HG02943 (cell line): Measurements from ENCODE around the gene MAP2K3.

Source experiments
- ATAC-seq: cut with Tn5 transposase; IDR thresholded peaks from one replicate; pipeline ENCODE4 v1.9.1; 2021; ENCODE audit warnings: mild to moderate bottlenecking, low read depth, moderate library complexity; ENCODE audit not compliant: unreplicated experiment

Gene MAP2K3

DNA sequence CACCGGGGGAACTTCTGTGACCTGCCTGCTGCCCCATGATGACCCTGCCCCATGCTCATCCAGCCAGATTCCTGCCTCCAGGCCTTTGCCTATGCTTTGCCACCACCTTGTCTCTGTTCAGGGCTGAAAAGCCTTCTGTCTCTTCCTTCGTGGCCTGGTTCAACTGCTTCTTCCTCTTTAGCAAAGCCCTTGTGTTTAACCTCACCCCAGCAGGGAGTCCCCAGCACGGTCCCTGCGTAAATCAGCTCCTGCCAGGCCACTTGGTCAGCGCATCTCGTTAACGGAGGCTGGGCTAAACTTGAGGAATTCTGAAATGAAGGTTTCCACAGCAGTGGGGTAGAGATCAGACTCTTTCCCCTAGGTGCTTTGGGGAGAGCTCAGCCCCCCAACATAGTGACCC lies 75.5 kb downstream of the MAP2K3 start:
- no peak for ATAC-seq

DNA sequence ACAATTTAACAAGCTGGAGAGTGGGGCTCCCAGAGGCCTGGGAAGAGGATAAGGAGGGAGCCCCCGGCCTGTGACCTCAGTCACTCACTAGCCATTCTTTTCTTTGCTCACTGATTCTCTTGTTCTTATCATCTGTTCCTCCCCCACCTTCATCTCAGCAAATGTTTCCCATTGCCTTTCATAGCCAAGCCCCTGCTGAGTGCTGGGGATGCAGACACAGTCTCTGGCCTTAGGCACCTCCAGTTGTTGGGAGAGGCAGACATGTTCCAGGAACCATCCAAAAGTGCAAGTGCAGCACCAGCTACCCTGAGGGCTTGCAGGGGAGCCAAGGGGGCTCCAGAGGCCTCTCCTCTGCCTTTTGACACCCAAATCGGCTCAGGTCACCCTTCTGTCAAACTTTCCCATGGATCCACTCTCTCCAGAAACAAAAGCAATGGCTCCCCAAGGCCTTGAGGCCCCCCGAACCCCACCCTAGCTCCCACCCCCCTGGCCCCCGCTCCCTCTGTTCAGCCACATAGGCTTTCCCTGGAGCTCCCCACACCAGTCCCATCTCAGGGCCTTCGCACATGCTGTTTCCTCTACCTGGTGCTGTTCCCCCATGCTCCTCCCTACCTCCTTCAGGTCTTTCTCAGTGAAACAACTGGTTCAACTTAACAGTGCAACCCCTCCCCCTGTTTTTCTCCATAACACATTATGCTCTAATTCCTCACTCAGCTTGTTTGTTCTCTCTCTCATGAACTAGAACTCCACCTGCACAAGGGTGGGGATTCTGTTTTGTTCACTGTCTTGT lies 76.7 kb downstream of the MAP2K3 start:
- ATAC-seq: no peak

DNA sequence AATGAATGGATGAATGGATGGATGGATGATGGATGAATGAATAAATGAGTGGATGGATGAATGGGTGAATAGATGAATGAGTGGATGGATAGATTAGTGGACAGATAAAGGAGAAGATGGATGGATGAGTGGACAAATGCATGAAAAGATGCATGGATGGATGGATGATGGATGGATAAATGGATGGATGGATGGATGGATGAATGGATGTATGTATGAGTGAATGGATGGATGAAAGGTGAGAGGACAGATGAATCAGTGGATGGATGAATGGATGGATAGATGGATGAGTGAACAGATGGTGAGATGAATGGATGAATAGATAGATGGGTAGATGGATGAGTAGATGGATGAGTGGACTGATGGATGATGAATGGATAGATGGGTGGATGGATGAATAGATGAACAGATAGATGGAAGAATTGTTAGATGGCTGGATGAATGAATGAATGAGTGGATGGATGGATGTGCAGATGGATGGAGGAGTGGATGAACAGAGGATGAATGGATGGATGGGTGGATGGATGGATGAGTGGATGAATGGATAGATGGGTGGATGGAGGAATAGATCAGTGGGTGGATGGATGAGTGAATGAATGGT lies 77.9 kb downstream of the MAP2K3 start:
- ATAC-seq: no peak

DNA sequence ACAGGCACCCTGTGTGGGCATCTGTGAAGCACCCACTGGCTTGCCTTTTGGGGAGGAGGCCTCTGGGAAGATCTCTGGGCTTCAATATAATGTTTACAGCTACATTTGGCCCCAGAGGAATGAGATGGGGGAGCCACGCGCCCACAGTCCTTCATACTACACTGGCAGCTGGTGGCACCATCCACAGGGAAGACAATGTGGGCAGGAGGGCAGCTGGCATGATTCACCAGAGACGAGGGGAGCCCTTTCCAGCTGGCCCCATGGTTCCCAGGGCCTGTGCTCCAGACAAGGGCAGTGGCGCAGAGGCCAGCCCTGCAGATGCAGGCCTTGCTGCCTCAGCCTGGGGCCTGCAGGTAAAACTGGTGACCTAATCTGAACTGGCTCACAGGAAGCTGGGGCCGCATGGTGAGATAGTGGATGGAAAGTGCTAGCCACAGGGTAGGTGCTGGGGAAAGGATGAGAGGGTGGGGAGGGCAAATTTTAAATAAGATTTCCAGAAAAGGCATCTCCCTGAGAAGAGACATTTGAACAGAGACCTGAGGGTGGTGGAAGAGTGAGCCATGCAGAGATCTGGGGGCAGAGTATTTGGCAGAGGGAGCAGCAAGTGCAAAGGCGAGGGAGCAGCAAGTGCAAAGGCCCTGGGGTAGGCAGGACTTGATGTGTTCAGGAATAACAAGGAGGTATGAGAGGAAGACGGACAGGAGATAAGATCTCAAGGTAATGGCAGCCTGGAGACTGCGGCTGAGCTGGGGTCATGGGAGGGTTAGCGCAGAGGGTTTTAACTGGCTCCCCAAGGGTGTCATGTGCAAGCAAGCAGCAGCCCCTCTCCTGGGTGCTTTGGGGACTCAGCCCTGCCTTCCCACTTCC lies 79.5 kb downstream of the MAP2K3 start:
- no peak for ATAC-seq
